HepG2 (cell line): ENCODE results near the gene SH2B2. TPM values are rescaled to one million over a fixed set of nuclear protein-coding genes. Genes with fewer than 3 reads are reported as not detected.

Experiments
- BORCS8-MEF2B ChIP-seq: sonication (generic); formaldehyde crosslinking; IDR thresholded peaks from 2 replicates; pipeline ENCODE4 v1.8.0; 2022; ENCODE audit warnings: mild to moderate bottlenecking, missing genetic modification reagents
- BRD4 ChIP-seq: sonication (generic); formaldehyde crosslinking; IDR thresholded peaks from 2 replicates; pipeline ENCODE4 v1.4.0; 2020; ENCODE audit warnings: missing genetic modification reagents
- CEBPG ChIP-seq: IDR thresholded peaks from 2 replicates; pipeline ENCODE4 v1.6.1; 2016
- DPF2 ChIP-seq: sonication (generic); formaldehyde crosslinking; IDR thresholded peaks from 2 replicates; pipeline ENCODE4 v1.4.0; 2020; ENCODE audit warnings: mild to moderate bottlenecking, low read depth, missing genetic modification reagents, borderline replicate concordance
- ESRRA ChIP-seq: sonication (generic); formaldehyde crosslinking; IDR thresholded peaks from 2 replicates; pipeline ENCODE4 v1.5.1; 2020; ENCODE audit warnings: mild to moderate bottlenecking, low read depth, missing genetic modification reagents
- FUBP1 ChIP-seq: sonication (generic); formaldehyde crosslinking; IDR thresholded peaks from 2 replicates; pipeline ENCODE4 v1.5.1; 2020; ENCODE audit warnings: missing genetic modification reagents, mild to moderate bottlenecking, borderline replicate concordance
- GTF2F1 ChIP-seq: fragments of 150-350 bp; IDR thresholded peaks from 2 replicates; pipeline ENCODE4 v1.6.1; 2014; ENCODE audit warnings: low read length
- JUNB ChIP-seq: sonication (generic); formaldehyde crosslinking; IDR thresholded peaks from 2 replicates; pipeline ENCODE4 v1.8.0; 2022; ENCODE audit warnings: missing genetic modification reagents, mild to moderate bottlenecking, borderline replicate concordance
- KDM5B ChIP-seq: sonication (generic); formaldehyde crosslinking; IDR thresholded peaks from 2 replicates; pipeline ENCODE4 v1.4.0; 2020; ENCODE audit warnings: missing genetic modification reagents, mild to moderate bottlenecking, borderline replicate concordance
- MED1 ChIP-seq: sonication (generic); formaldehyde crosslinking; IDR thresholded peaks from 2 replicates; pipeline ENCODE4 v1.4.0; 2020; ENCODE audit warnings: missing genetic modification reagents
- NFKB2 ChIP-seq: sonication (generic); formaldehyde crosslinking; IDR thresholded peaks from 2 replicates; pipeline ENCODE4 v1.4.0; 2020; ENCODE audit warnings: missing genetic modification reagents, borderline replicate concordance
- SATB2 ChIP-seq: sonication (generic); formaldehyde crosslinking; IDR thresholded peaks from 2 replicates; pipeline ENCODE4 v1.5.0; 2020; ENCODE audit warnings: missing genetic modification reagents
- TBX2 ChIP-seq: sonication (generic); formaldehyde crosslinking; IDR thresholded peaks from 2 replicates; pipeline ENCODE4 v1.5.0; 2020; ENCODE audit warnings: missing genetic modification reagents, mild to moderate bottlenecking, borderline replicate concordance
- U2AF1 ChIP-seq: fragments of 200-400 bp; formaldehyde crosslinking; optimal IDR thresholded peaks from 2 replicates; pipeline ENCODE3; 2017; ENCODE audit warnings: mild to moderate bottlenecking, low read depth, low read length
- ZFYVE20 ChIP-seq: sonication (generic); formaldehyde crosslinking; IDR thresholded peaks from 2 replicates; pipeline ENCODE4 v1.8.0; 2023; ENCODE audit warnings: low read depth, mild to moderate bottlenecking, moderate library complexity, missing genetic modification reagents, borderline replicate concordance
- ZNF232 ChIP-seq: sonication (generic); formaldehyde crosslinking; IDR thresholded peaks from 2 replicates; pipeline ENCODE4 v1.4.0; 2020; ENCODE audit warnings: missing genetic modification reagents, borderline replicate concordance
- ZNF253 ChIP-seq: sonication (generic); formaldehyde crosslinking; IDR thresholded peaks from 2 replicates; pipeline ENCODE4 v1.8.0; 2022; ENCODE audit warnings: mild to moderate bottlenecking, missing genetic modification reagents, borderline replicate concordance
- ZNF296 ChIP-seq: sonication (generic); formaldehyde crosslinking; conservative IDR thresholded peaks from 2 replicates; pipeline ENCODE4 v1.5.0; 2020; ENCODE audit warnings: mild to moderate bottlenecking, missing genetic modification reagents
- ZNF512B ChIP-seq: sonication (generic); formaldehyde crosslinking; IDR thresholded peaks from 2 replicates; pipeline ENCODE4 v1.5.1; 2020; ENCODE audit warnings: missing genetic modification reagents, mild to moderate bottlenecking, borderline replicate concordance
- ZNF720 ChIP-seq: sonication (generic); formaldehyde crosslinking; IDR thresholded peaks from 2 replicates; pipeline ENCODE4 v1.4.0; 2020; ENCODE audit warnings: missing genetic modification reagents
- polyA plus RNA-seq, 8 experiments: library from polyadenylated mRNA; depleted of rRNA in 3 of 8; stranded (reverse) in 7 of 8; unstranded in 1 of 8; fragments of >200 nt; fragmentation: Illumina TruSeq in 4 of 8; extraction: Trizol in 4 of 8; gene quantifications; 2 replicates each; pipeline versions ENCODE4 v1.2.1 to v1.2.3, GENCODE V29; 2011 to 2016; ENCODE audit warnings: low read depth in 4 of 8, missing spikeins in 1 of 8, mixed read lengths in 1 of 8; ENCODE audit not compliant: insufficient read depth in 1 of 8
- total RNA-seq, 5 experiments: library from RNA; depleted of rRNA; stranded (reverse); fragments of >200 nt; fragmentation: Illumina TruSeq; extraction: Trizol; gene quantifications; 2 replicates each; pipeline ENCODE4 v1.2.3, GENCODE V29; 2016; ENCODE audit warnings: low read depth in 1 of 5
- TF ChIP-seq, protein P1 (sequence below): sonication (generic); formaldehyde crosslinking; IDR thresholded peaks from 2 replicates; pipeline ENCODE4 v1.5.0; 2020; ENCODE audit warnings: missing genetic modification reagents
- TF ChIP-seq, protein P2 (sequence below): sonication (generic); formaldehyde crosslinking; IDR thresholded peaks from 2 replicates; pipeline ENCODE4 v1.5.0; 2020; ENCODE audit warnings: mild to moderate bottlenecking, missing genetic modification reagents

Gene SH2B2
- total and polyA plus RNA-seq, 2 of the 13 experiments (the other 11 are each of a cell fraction or from before 2014, with no cell fraction given), result 0.46 to 1.3 TPM

- TF ChIP-seq FUBP1 (CRISPR knock-in tag) (no peak), ESRRA (CRISPR knock-in tag) (no peak), ZNF296 (CRISPR knock-in tag) (no peak), ZNF253 (CRISPR knock-in tag) (no peak), BRD4 (no peak), ZNF720 (CRISPR knock-in tag) (no peak), ZNF232 (no peak), U2AF1 (no peak), SATB2 (CRISPR knock-in tag) (no peak), CEBPG (no peak), NFKB2 (peak; percentile 37; the same call in 1 of the 2 replicates), TBX2 (CRISPR knock-in tag) (no peak), BORCS8-MEF2B (peak; percentile 37; the same call in 1 of the 2 replicates), GTF2F1 (no peak), ZNF512B (no peak), DPF2 (CRISPR knock-in tag) (0 out of 2 replicates have a peak, but pooled peaks have one; percentile 41), MED1 (CRISPR knock-in tag) (peak; percentile 42), KDM5B (no peak), JUNB (no peak), ZFYVE20 (CRISPR knock-in tag) (no peak)
- TF ChIP-seq, protein P1, sequence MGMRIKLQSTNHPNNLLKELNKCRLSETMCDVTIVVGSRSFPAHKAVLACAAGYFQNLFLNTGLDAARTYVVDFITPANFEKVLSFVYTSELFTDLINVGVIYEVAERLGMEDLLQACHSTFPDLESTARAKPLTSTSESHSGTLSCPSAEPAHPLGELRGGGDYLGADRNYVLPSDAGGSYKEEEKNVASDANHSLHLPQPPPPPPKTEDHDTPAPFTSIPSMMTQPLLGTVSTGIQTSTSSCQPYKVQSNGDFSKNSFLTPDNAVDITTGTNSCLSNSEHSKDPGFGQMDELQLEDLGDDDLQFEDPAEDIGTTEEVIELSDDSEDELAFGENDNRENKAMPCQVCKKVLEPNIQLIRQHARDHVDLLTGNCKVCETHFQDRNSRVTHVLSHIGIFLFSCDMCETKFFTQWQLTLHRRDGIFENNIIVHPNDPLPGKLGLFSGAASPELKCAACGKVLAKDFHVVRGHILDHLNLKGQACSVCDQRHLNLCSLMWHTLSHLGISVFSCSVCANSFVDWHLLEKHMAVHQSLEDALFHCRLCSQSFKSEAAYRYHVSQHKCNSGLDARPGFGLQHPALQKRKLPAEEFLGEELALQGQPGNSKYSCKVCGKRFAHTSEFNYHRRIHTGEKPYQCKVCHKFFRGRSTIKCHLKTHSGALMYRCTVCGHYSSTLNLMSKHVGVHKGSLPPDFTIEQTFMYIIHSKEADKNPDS (CRISPR knock-in tag), result 0 out of 2 replicates have a peak, but pooled peaks have one; percentile 41
- TF ChIP-seq, protein P2, sequence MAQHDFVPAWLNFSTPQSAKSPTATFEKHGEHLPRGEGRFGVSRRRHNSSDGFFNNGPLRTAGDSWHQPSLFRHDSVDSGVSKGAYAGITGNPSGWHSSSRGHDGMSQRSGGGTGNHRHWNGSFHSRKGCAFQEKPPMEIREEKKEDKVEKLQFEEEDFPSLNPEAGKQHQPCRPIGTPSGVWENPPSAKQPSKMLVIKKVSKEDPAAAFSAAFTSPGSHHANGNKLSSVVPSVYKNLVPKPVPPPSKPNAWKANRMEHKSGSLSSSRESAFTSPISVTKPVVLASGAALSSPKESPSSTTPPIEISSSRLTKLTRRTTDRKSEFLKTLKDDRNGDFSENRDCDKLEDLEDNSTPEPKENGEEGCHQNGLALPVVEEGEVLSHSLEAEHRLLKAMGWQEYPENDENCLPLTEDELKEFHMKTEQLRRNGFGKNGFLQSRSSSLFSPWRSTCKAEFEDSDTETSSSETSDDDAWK, result no peak
These were observed 14.4 kb upstream of the SH2B2 start (continued) for GRCh38 chr7:102272075-102272916.
